GM19035 (cell line): ENCODE data around the gene CDH5.

ENCODE experiments used
- ATAC-seq: cut with Tn5 transposase; IDR thresholded peaks from one replicate; pipeline ENCODE4 v1.9.1; 2021; ENCODE audit not compliant: unreplicated experiment

The CDH5 gene

GRCh38 chr16:66390346-66391108, 24.0 kb downstream of the CDH5 start:
- ATAC-seq = no peak

- ATAC-seq = no peak
Measured at GRCh38 chr16:66391726-66392670, 25.5 kb downstream of the CDH5 start.

- ATAC-seq = no peak
Measured at GRCh38 chr16:66395806-66396555, 29.5 kb downstream of the CDH5 start.

GRCh38 chr16:66397736-66398433, 31.4 kb downstream of the CDH5 start:
- ATAC-seq = no peak

GRCh38 chr16:66399031-66399430, 32.5 kb downstream of the CDH5 start:
- ATAC-seq = no peak

- no peak for ATAC-seq
Measured at GRCh38 chr16:66399930-66400329, 33.4 kb downstream of the CDH5 start.

GRCh38 chr16:66400503-66401380, 34.3 kb downstream of the CDH5 start:
- no peak for ATAC-seq

- no peak for ATAC-seq
Measured at GRCh38 chr16:66401610-66402009, 35.1 kb downstream of the CDH5 start.

GRCh38 chr16:66402166-66402565, 35.7 kb downstream of the CDH5 start:
- no peak for ATAC-seq

GRCh38 chr16:66402591-66403230, 36.2 kb downstream of the CDH5 start:
- no peak for ATAC-seq

- no peak for ATAC-seq
Measured at GRCh38 chr16:66403531-66404145, 37.1 kb downstream of the CDH5 start.

GRCh38 chr16:66405057-66405783, 38.7 kb downstream of the CDH5 start:
- no peak for ATAC-seq

GRCh38 chr16:66406534-66407221, 40.2 kb downstream of the CDH5 start:
- ATAC-seq = peak; percentile 82

GRCh38 chr16:66408163-66409048, 41.9 kb downstream of the CDH5 start:
- ATAC-seq = no peak

- ATAC-seq = no peak
Measured at GRCh38 chr16:66409156-66409555, 42.7 kb downstream of the CDH5 start.

- no peak for ATAC-seq
Measured at GRCh38 chr16:66412182-66412581, 45.7 kb downstream of the CDH5 start.

- no peak for ATAC-seq
Measured at GRCh38 chr16:66414891-66415290, 48.4 kb downstream of the CDH5 start.
